DOHH2 (cell line): Measurements from ENCODE around the gene FGF5.

Experiments
- H3F3A ChIP-seq: fragments of 200-600 bp; sonication (generic), shearing (Covaris generic); 2 replicates; pipeline ENCODE4 v1.6.0; 2016; ENCODE audit warnings: antibody characterized with exemption, mild to moderate bottlenecking; ENCODE audit not compliant: control insufficient read depth, insufficient read depth
- H3K27ac ChIP-seq: fragments of 200-600 bp; sonication (generic); 2 replicates; pipeline ENCODE4 v1.5.1; 2014; ENCODE audit warnings: low read depth, mild to moderate bottlenecking, low read length, moderate library complexity
- H3K27me3 ChIP-seq: fragments of 200-600 bp; sonication (generic); 2 replicates; pipeline ENCODE4 v1.6.1; 2014; ENCODE audit warnings: mild to moderate bottlenecking, low read length, mixed read lengths; ENCODE audit not compliant: control insufficient read depth
- H3K36me3 ChIP-seq: fragments of 200-600 bp; sonication (generic); 2 replicates; pipeline ENCODE4 v1.6.1; 2014; ENCODE audit warnings: mild to moderate bottlenecking, low read length, moderate library complexity, mixed read lengths; ENCODE audit not compliant: control insufficient read depth
- H3K4me1 ChIP-seq: fragments of 200-600 bp; sonication (generic); 2 replicates; pipeline ENCODE4 v1.6.1; 2014; ENCODE audit warnings: mild to moderate bottlenecking, low read length, mixed read lengths; ENCODE audit not compliant: control insufficient read depth
- H3K4me2 ChIP-seq: fragments of 200-600 bp; sonication (generic); 2 replicates; pipeline ENCODE4 v1.6.0; 2014; ENCODE audit warnings: mild to moderate bottlenecking, low read length, moderate library complexity
- H3K4me3 ChIP-seq: fragments of 200-600 bp; sonication (generic); 2 replicates; pipeline ENCODE4 v1.5.1; 2014; ENCODE audit warnings: mild to moderate bottlenecking, low read length, mixed read lengths
- H3K79me2 ChIP-seq: fragments of 200-600 bp; sonication (generic); 2 replicates; pipeline ENCODE4 v1.6.1; 2014; ENCODE audit warnings: mild to moderate bottlenecking, low read length, mixed read lengths; ENCODE audit not compliant: control insufficient read depth
- H3K9me2 ChIP-seq: fragments of 200-600 bp; sonication (generic); replicated peaks from 2 replicates; pipeline ENCODE4 v1.6.1; 2014; ENCODE audit warnings: mild to moderate bottlenecking, low read length, mixed read lengths; ENCODE audit not compliant: control insufficient read depth
- H3K9me3 ChIP-seq: fragments of 200-600 bp; sonication (generic); 2 replicates; pipeline ENCODE4 v1.6.1; 2014; ENCODE audit warnings: antibody characterized with exemption, low read length, mixed read lengths; ENCODE audit not compliant: control insufficient read depth, insufficient read depth
- H4K20me1 ChIP-seq: fragments of 200-600 bp; sonication (generic); 2 replicates; pipeline ENCODE4 v1.6.0; 2014; ENCODE audit warnings: low read depth, mild to moderate bottlenecking, antibody characterized with exemption, low read length, moderate library complexity; ENCODE audit not compliant: control insufficient read depth, insufficient read depth
- CTCF ChIP-seq: fragments of 200-600 bp; sonication (generic); IDR thresholded peaks from one replicate; pipeline ENCODE4 v1.5.1; 2014; ENCODE audit warnings: antibody characterized with exemption, mild to moderate bottlenecking, low read depth, low read length; ENCODE audit not compliant: poor library complexity, severe bottlenecking
- EZH2phosphoT487 ChIP-seq: fragments of 200-600 bp; sonication (generic); IDR thresholded peaks from 2 replicates; pipeline ENCODE4 v1.6.1; 2017; ENCODE audit warnings: borderline replicate concordance, mild to moderate bottlenecking, antibody characterized with exemption, low read length, moderate library complexity, mixed read lengths

The FGF5 gene

GRCh38 chr4:80232707-80233370, 33.6 kb upstream of the FGF5 start:
- H3K4me2 ChIP-seq, result no peak overlapping the region

GRCh38 chr4:80233390-80233789, 33.1 kb upstream of the FGF5 start:
- no peaks in the 10 kb centered on the region for H3K4me1 ChIP-seq
- H3K4me3 ChIP-seq, result no peak overlapping the region
- H3K4me2 ChIP-seq, result no peak overlapping the region
- TF ChIP-seq CTCF (no peak), EZH2phosphoT487 (no peak)
- no peaks in the 10 kb centered on the region for H3K9me2 ChIP-seq
- H3K27ac ChIP-seq, result no peak overlapping the region
- H3K79me2 ChIP-seq, result no peaks in the 10 kb centered on the region
- H3K9me3 ChIP-seq, result no peaks in the 10 kb centered on the region
- H3F3A ChIP-seq, result no peaks in the 10 kb centered on the region
- peaks cover 10% of the 10 kb centered on the region for H3K27me3 ChIP-seq
- no peaks in the 10 kb centered on the region for H4K20me1 ChIP-seq
- H3K36me3 ChIP-seq, result no peaks in the 10 kb centered on the region

More at GRCh38 chr4:80232707-80233370, 33.6 kb upstream of the FGF5 start:
- no peak for TF ChIP-seq CTCF
- Histone ChIP-seq H4K20me1 (no peaks in the 10 kb centered on the region), H3K9me2 (no peaks in the 10 kb centered on the region), H3K27ac (no peak overlapping the region), H3K36me3 (no peaks in the 10 kb centered on the region), H3K4me3 (no peak overlapping the region), H3K9me3 (no peaks in the 10 kb centered on the region), H3F3A (no peaks in the 10 kb centered on the region), H3K79me2 (no peaks in the 10 kb centered on the region), H3K4me1 (no peaks in the 10 kb centered on the region), H3K27me3 (peaks cover 12% of the 10 kb centered on the region)

- Histone ChIP-seq H3K79me2 (no peaks in the 10 kb centered on the region), H3K36me3 (no peaks in the 10 kb centered on the region), H3K27me3 (0 out of 2 replicates have a peak, but pooled peaks cover 3% of the 10 kb centered on the region), H3K4me3 (no peak overlapping the region), H3F3A (no peaks in the 10 kb centered on the region), H3K4me2 (no peak overlapping the region), H3K9me3 (no peaks in the 10 kb centered on the region), H3K27ac (no peak overlapping the region), H3K4me1 (no peaks in the 10 kb centered on the region), H4K20me1 (no peaks in the 10 kb centered on the region), H3K9me2 (no peaks in the 10 kb centered on the region)
- TF ChIP-seq CTCF (no peak), EZH2phosphoT487 (no peak)
Observed at GRCh38 chr4:80235451-80235850, 31.0 kb upstream of the FGF5 start.
